ENCODE results near the gene ADGRL2.

Gene ADGRL2

DNA sequence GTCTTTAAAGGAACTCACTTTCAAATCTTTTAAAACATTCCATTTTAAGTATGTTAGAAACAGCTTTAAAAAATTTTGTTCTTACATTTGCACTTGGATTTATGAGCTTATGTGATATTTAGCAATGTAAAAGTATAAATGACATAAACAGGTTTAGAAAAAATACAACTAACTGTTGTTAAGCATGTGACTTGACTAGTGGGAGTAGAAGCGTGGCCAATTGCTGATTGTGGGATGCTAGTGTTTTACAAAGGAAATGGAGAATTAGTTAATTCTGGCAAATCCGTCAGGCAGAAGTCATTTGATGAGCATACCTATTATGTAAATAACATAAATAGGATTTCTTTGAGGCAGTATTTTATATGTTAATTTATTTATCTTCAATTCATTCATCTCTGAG, 175.8 kb downstream of the ADGRL2 start:
- Mint-ChIP-seq H3K27me3 (no peaks in the 10 kb centered on the region), H3K9me3 (no peaks in the 10 kb centered on the region), H3K27ac (no peak overlapping the region), H3K36me3 (ENCODE audit: low read depth) (no peaks in the 10 kb centered on the region), H3K4me3 (no peak overlapping the region), H3K4me1 (ENCODE audit: low read depth) (no peaks in the 10 kb centered on the region)
- intact Hi-C loops (cut with micrococcal nuclease), result no loop called here

DNA sequence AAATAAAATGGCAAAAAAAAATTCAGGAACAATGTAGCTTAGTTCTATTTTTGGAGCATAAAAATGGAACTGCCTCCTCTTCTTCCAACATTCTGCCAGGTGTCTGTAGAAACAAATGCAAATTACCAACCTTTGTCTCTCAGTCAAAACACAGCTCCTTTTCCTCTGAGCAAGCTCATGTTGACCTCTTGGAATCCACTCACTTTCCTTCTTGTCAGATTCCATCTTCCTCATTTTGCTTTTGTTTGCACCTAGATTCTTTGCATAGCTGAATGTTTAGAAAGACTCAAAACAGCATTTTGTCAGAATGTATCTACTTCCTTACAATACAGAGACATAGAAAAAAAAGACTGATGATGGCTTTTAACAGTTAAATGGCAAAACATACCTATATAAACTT, 178.2 kb downstream of the ADGRL2 start:
- no peak overlapping the region for H3K27ac Mint-ChIP-seq

DNA sequence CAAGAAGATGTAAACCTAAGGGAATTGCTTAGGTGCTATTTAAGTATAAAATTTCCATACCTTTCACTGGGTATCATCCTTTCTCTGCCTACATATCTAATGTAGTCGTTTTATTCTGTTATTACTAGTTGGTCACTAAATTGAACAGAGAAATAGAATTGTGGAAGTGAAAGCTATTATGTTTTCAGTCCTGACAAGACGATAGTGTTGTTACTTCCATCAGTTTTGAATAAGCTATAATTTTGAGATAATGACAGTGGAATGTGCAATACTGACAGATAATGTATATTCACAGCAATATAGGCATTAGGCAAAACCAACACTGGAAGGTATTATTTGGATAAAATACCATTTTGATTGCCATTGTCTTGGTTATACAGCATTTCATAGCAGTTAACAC, 181.8 kb downstream of the ADGRL2 start:
- no peak overlapping the region for H3K27ac Mint-ChIP-seq
- H3K36me3 Mint-ChIP-seq (ENCODE audit: low read depth), result no peaks in the 10 kb centered on the region
- H3K4me1 Mint-ChIP-seq (ENCODE audit: low read depth), result no peaks in the 10 kb centered on the region
- intact Hi-C loops (cut with micrococcal nuclease), result no loop called here
- no peaks in the 10 kb centered on the region for H3K9me3 Mint-ChIP-seq
- no peak overlapping the region for H3K4me3 Mint-ChIP-seq
- no peaks in the 10 kb centered on the region for H3K27me3 Mint-ChIP-seq

More for the DNA sequence above, 178.2 kb downstream of the ADGRL2 start:
- no peaks in the 10 kb centered on the region for H3K9me3 Mint-ChIP-seq
- H3K4me1 Mint-ChIP-seq (ENCODE audit: low read depth), result no peaks in the 10 kb centered on the region
- H3K4me3 Mint-ChIP-seq, result no peak overlapping the region
- no peaks in the 10 kb centered on the region for H3K36me3 Mint-ChIP-seq (ENCODE audit: low read depth)
- H3K27me3 Mint-ChIP-seq, result no peaks in the 10 kb centered on the region
- intact Hi-C loops (cut with micrococcal nuclease), result no loop called here

DNA sequence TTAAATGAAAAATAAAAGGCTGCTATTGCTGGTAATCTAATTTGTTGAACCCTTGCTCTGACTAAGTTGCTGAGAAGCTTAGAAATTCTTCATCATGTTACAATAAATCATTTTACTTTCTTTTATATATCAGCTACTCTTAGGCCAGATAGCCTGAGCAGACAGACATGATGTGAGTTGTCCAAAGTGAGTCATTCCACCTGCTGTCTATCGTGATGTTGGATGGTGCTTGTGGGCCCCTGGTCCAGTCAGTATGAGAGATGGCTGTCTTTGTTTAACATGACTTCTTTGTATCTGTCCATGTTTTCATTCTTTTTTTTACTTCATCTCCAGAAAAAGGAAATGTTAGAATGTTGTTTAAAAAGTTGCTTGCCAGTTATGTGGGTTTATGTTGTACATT, 188.8 kb downstream of the ADGRL2 start:
- intact Hi-C loops (cut with micrococcal nuclease), result no loop called here
- no peak overlapping the region for H3K27ac Mint-ChIP-seq
- H3K9me3 Mint-ChIP-seq, result no peaks in the 10 kb centered on the region
- H3K27me3 Mint-ChIP-seq, result no peaks in the 10 kb centered on the region
- H3K4me3 Mint-ChIP-seq, result no peak overlapping the region
- H3K36me3 Mint-ChIP-seq (ENCODE audit: low read depth), result no peaks in the 10 kb centered on the region
- H3K4me1 Mint-ChIP-seq (ENCODE audit: low read depth), result no peaks in the 10 kb centered on the region

DNA sequence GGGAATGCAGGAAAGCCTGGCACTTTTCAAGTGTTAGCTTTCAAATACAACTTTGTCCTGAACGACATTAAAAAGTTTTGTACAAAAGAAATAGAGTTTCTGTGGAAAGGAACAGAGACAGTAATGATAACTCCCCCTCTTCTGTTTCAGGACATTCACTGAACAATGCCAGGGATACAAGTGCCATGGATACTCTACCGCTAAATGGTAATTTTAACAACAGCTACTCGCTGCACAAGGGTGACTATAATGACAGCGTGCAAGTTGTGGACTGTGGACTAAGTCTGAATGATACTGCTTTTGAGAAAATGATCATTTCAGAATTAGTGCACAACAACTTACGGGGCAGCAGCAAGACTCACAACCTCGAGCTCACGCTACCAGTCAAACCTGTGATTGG, 189.5 kb downstream of the ADGRL2 start:
- H3K27me3 Mint-ChIP-seq, result no peaks in the 10 kb centered on the region
- H3K27ac Mint-ChIP-seq, result no peak overlapping the region
- H3K4me1 Mint-ChIP-seq (ENCODE audit: low read depth), result no peaks in the 10 kb centered on the region
- intact Hi-C loops (cut with micrococcal nuclease), result no loop called here
- H3K9me3 Mint-ChIP-seq, result no peaks in the 10 kb centered on the region
- no peak overlapping the region for H3K4me3 Mint-ChIP-seq
- H3K36me3 Mint-ChIP-seq (ENCODE audit: low read depth), result no peaks in the 10 kb centered on the region

DNA sequence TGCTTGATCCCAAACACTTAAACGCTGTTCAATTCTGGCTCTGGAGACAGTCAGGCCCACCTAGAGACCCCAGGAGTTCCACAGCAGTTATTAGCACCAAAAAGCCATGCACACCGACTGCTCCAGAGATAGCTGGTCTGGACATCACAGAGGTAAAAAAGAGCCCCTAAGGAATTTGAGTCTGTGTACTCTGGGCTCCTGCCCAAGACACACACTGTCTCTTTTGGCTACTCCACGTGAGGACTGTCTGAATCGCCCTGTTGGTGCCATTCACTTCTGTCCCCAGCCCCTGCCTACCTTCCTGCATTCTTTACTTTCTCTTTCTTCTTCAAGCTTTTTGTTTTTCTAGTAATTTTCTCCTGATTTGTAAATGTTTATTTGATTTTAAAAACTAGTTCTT, 197.4 kb downstream of the ADGRL2 start:
- no peaks in the 10 kb centered on the region for H3K27me3 Mint-ChIP-seq
- H3K4me3 Mint-ChIP-seq, result no peak overlapping the region
- no peaks in the 10 kb centered on the region for H3K4me1 Mint-ChIP-seq (ENCODE audit: low read depth)
- no peaks in the 10 kb centered on the region for H3K36me3 Mint-ChIP-seq (ENCODE audit: low read depth)
- no peaks in the 10 kb centered on the region for H3K9me3 Mint-ChIP-seq
- intact Hi-C loops (cut with micrococcal nuclease), result no loop called here
- H3K27ac Mint-ChIP-seq, result no peak overlapping the region

DNA sequence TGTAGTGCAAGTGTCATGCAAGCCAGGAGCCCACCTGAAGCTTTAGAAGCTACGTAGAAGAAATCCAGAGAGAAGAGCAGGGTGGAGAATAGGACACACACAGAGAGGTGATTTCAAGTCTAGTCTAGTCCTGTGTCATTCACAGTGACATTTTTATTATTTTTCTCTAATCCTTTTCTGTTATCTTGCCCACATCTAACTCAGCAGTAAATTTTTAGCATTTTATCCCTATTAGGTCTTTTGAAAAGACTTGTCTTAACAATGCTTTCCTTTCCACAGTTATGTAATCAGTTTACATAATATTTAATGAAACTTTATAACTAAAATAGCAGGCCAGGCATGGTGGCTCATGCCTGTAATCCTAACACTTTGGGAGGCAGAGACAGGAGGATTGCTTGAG, 198.6 kb downstream of the ADGRL2 start:
- H3K4me3 Mint-ChIP-seq, result no peak overlapping the region
- intact Hi-C loops (cut with micrococcal nuclease), result no loop called here
- H3K27ac Mint-ChIP-seq, result no peak overlapping the region
- no peaks in the 10 kb centered on the region for H3K27me3 Mint-ChIP-seq
- no peaks in the 10 kb centered on the region for H3K9me3 Mint-ChIP-seq
- no peaks in the 10 kb centered on the region for H3K36me3 Mint-ChIP-seq (ENCODE audit: low read depth)
- no peaks in the 10 kb centered on the region for H3K4me1 Mint-ChIP-seq (ENCODE audit: low read depth)

DNA sequence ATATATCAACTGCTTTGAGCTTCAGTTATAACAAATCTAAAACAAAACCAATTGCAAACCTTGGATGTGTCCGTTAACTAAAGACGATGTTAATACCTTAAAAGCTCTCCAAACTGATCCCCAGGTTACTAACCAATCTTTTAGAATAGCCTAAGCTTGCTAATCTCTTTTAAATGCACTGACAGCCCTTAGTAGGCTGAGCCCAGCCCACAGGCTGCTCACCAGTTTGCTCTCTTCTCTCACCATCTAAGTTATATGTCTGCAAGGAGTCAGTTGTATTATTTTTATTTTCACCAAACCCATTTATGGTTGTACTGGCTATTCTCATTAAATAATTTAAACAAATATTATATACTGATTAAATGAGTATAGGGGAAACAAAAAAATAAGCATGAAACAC, 199.5 kb downstream of the ADGRL2 start:
- no peaks in the 10 kb centered on the region for H3K27me3 Mint-ChIP-seq
- no peaks in the 10 kb centered on the region for H3K9me3 Mint-ChIP-seq
- intact Hi-C loops (cut with micrococcal nuclease), result no loop called here
- H3K4me1 Mint-ChIP-seq (ENCODE audit: low read depth), result no peaks in the 10 kb centered on the region
- no peak overlapping the region for H3K27ac Mint-ChIP-seq
- H3K4me3 Mint-ChIP-seq, result no peak overlapping the region
- H3K36me3 Mint-ChIP-seq (ENCODE audit: low read depth), result no peaks in the 10 kb centered on the region

DNA sequence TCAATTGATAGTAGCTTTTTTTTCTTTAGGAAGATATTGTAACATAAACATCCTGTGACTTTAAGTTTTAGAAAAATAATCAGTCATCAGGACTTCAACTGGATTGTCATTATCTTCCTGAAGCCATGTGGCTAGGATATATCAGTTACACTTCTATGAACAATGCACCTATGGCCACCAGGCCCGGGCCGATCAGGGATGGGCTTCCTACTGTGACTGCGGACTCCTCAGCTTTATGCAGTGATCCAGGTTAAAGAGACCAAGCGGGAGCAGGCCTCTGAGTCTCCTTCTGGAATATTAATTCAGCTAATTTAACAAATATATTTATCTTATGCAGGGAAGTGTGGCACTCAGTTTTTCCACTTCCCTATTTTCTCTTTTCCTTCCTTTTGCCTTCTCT, 200.6 kb downstream of the ADGRL2 start:
- Mint-ChIP-seq H3K27me3 (no peaks in the 10 kb centered on the region), H3K36me3 (ENCODE audit: low read depth) (no peaks in the 10 kb centered on the region), H3K4me3 (no peak overlapping the region), H3K27ac (no peak overlapping the region), H3K9me3 (peaks cover under 1% of the 10 kb centered on the region), H3K4me1 (ENCODE audit: low read depth) (no peaks in the 10 kb centered on the region)
- intact Hi-C loops (cut with micrococcal nuclease), result no loop called here

DNA sequence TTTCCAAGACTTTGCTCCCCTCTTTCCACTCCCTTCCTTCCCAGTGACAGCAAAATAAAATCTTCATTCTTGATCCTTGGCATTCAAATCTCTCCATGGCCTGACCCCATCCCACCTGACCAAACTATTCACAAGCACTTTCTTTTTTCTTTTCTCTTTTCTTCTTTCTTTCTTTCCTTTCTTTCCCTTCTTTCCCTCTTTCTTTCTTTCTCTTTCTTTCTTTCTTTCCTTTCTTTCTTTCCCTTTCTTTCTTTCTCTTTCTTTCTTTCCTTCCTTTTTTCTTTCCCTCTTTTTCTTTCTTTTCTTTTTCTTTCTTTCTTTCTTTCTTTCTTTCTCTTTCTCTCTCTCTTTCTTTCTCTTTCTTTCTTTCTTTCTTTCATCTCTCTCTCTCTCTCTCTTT, 207.1 kb downstream of the ADGRL2 start:
- Mint-ChIP-seq H3K4me1 (ENCODE audit: low read depth) (no peaks in the 10 kb centered on the region), H3K27ac (no peak overlapping the region), H3K9me3 (peaks cover 18% of the 10 kb centered on the region), H3K4me3 (no peak overlapping the region), H3K27me3 (no peaks in the 10 kb centered on the region), H3K36me3 (ENCODE audit: low read depth) (no peaks in the 10 kb centered on the region)
- intact Hi-C loops (cut with micrococcal nuclease), result no loop called here

DNA sequence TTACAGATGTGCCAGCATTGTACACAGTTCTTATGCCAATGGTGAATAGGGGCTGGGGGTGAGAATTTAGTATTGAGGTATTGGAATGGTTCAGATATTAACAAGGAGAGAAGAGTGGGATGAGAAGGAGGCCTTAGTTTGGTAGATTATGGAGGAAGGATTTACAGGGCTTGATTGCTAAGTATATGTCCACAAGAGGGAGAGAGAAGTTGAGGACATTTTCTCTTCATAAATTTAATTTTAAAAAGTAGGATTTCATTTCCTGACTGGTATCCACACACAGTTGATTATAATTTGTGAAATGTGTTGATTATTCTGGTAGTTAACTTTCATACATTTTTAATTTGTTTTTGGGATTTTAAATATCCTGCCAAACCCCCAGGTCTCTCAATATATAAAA, 213.0 kb downstream of the ADGRL2 start:
- Mint-ChIP-seq H3K4me1 (ENCODE audit: low read depth) (no peaks in the 10 kb centered on the region), H3K27me3 (no peaks in the 10 kb centered on the region), H3K9me3 (peaks cover 5% of the 10 kb centered on the region), H3K36me3 (ENCODE audit: low read depth) (no peaks in the 10 kb centered on the region), H3K27ac (no peak overlapping the region), H3K4me3 (no peak overlapping the region)
- intact Hi-C loops (cut with micrococcal nuclease), result no loop called here

DNA sequence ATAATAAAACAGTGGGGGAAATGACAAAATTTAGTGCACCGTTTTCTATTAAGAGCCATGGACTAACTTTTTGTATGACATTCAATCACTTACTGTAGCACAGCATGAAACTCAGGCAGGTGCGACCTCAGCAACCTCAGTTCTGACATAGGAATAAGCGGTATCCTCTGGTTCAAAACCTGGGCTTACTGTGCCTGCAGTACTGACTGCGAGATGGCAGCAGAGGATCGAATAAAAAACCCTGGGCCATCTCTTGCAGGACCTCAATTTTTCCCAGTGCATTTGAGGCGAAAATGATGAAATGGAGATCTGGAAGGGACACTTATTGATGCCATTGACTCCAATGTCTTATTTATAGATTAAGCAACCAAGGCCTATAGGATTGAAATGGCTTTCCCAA, 214.7 kb downstream of the ADGRL2 start:
- Mint-ChIP-seq H3K4me1 (ENCODE audit: low read depth) (no peaks in the 10 kb centered on the region), H3K9me3 (peaks cover 22% of the 10 kb centered on the region), H3K4me3 (no peak overlapping the region), H3K27me3 (no peaks in the 10 kb centered on the region), H3K27ac (no peak overlapping the region), H3K36me3 (ENCODE audit: low read depth) (no peaks in the 10 kb centered on the region)
- intact Hi-C loops (cut with micrococcal nuclease), result no loop called here

DNA sequence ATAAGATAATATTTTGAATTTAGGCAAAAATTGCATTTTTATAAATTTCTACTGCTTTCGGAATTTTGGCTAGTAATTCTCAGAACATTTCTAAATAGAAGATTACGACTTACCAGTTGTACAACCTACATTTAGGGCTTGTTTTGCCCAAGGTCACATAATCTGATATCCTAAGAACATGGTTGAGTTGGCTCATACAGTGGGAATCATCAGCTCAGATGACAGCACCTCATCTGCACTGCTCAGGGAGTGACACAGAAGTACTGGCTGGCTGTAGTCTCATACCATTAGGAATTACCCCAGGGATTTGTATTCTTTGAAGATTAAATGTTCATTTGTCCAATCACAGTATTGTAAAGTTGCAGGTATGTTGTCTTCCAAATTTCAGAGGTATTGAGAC, 217.6 kb downstream of the ADGRL2 start:
- Mint-ChIP-seq H3K27me3 (no peaks in the 10 kb centered on the region), H3K27ac (no peak overlapping the region), H3K36me3 (ENCODE audit: low read depth) (no peaks in the 10 kb centered on the region), H3K4me1 (ENCODE audit: low read depth) (no peaks in the 10 kb centered on the region), H3K9me3 (peaks cover 49% of the 10 kb centered on the region), H3K4me3 (no peak overlapping the region)
- intact Hi-C loops (cut with micrococcal nuclease), result no loop called here

DNA sequence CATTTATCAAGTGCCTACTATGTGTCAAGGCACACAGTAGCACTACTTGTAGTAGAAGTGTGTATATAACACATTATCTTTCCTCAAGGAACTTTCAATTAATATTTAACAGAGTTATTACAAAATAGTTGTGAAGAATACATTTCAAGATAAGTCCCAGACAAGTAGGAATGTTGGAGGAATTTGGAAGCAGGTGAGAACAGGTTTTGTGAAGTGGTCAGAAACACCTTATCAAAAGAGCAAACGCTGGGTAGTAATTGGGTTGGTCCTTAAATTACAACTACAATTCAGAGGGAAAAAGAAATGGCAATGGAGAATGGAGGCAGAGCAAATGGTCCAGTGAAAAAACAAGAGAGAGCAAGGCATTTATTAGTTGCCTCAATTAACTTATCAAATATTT, 218.8 kb downstream of the ADGRL2 start:
- Mint-ChIP-seq H3K27me3 (no peaks in the 10 kb centered on the region), H3K36me3 (ENCODE audit: low read depth) (no peaks in the 10 kb centered on the region), H3K9me3 (peaks cover 53% of the 10 kb centered on the region), H3K4me3 (no peak overlapping the region), H3K27ac (no peak overlapping the region), H3K4me1 (ENCODE audit: low read depth) (no peaks in the 10 kb centered on the region)
- intact Hi-C loops (cut with micrococcal nuclease), result no loop called here

DNA sequence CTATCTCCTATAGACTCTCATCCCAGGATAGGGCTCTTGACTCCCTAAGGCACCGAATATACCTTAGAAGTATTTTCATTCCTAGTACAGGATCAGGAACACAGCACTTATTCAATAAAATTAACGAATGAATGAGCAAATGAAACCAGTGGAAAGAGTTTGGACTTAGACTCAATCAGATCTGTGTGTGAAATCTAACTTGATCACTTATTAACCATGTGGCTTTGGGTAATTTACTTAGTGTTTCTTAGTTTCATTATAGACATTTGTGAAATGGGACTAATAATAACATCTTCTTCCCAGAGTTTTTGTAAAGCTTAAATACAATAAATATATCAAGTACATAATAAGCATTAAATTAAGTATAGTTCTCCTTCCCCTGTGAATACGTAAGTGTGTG, 230.1 kb downstream of the ADGRL2 start:
- H3K4me1 Mint-ChIP-seq (ENCODE audit: low read depth), result no peaks in the 10 kb centered on the region
- H3K36me3 Mint-ChIP-seq (ENCODE audit: low read depth), result no peaks in the 10 kb centered on the region
- H3K9me3 Mint-ChIP-seq, result peaks cover 22% of the 10 kb centered on the region

DNA sequence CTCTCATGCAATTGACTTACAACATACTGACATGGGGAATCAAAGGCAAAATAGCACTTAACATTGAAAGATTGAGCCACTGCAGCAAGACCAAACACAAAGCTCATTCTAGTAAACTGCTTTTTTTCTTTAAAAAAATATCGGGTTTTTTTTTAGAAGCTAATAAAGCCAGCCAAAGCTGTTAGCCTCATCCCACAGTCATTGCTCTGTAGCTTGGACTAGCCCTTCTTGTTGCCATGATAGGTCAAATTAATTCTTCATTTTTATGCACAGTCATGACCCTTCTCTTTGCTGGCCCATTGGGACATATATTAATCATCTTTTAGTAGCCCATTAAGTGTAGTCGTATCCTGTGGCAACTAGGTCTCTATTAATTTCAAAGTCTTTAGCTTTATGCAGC, 231.3 kb downstream of the ADGRL2 start:
- Mint-ChIP-seq H3K27ac (no peak overlapping the region), H3K9me3 (peaks cover 19% of the 10 kb centered on the region), H3K36me3 (ENCODE audit: low read depth) (no peaks in the 10 kb centered on the region), H3K27me3 (no peaks in the 10 kb centered on the region), H3K4me1 (ENCODE audit: low read depth) (no peaks in the 10 kb centered on the region), H3K4me3 (no peak overlapping the region)
- intact Hi-C loops (cut with micrococcal nuclease), result no loop called here

More for the DNA sequence above, 230.1 kb downstream of the ADGRL2 start:
- Mint-ChIP-seq H3K4me3 (no peak overlapping the region), H3K27me3 (no peaks in the 10 kb centered on the region), H3K27ac (no peak overlapping the region)
- intact Hi-C loops (cut with micrococcal nuclease), result no loop called here
